DMS53 treated with DMSO at 0.1 percent for 48 hours (cell line): ENCODE results near the gene AMDHD2.

Experiments used
- DNase-seq: peaks from one replicate; lab custom pipeline; 2025; ENCODE audit not compliant: unreplicated experiment; lab: John Stamatoyannopoulos, UW

Gene AMDHD2

GRCh38 chr16:2498531-2499253 lies 21.5 kb upstream of the AMDHD2 start:
- no peak for DNase-seq

- DNase-seq: no peak
Observed at GRCh38 chr16:2499454-2499853, 20.7 kb upstream of the AMDHD2 start.

GRCh38 chr16:2499890-2500429 lies 20.2 kb upstream of the AMDHD2 start:
- no peak for DNase-seq

GRCh38 chr16:2500430-2500917 lies 19.7 kb upstream of the AMDHD2 start:
- no peak for DNase-seq

- peak; percentile 39 for DNase-seq
Observed at GRCh38 chr16:2500918-2501750, 19.0 kb upstream of the AMDHD2 start.

DNA sequence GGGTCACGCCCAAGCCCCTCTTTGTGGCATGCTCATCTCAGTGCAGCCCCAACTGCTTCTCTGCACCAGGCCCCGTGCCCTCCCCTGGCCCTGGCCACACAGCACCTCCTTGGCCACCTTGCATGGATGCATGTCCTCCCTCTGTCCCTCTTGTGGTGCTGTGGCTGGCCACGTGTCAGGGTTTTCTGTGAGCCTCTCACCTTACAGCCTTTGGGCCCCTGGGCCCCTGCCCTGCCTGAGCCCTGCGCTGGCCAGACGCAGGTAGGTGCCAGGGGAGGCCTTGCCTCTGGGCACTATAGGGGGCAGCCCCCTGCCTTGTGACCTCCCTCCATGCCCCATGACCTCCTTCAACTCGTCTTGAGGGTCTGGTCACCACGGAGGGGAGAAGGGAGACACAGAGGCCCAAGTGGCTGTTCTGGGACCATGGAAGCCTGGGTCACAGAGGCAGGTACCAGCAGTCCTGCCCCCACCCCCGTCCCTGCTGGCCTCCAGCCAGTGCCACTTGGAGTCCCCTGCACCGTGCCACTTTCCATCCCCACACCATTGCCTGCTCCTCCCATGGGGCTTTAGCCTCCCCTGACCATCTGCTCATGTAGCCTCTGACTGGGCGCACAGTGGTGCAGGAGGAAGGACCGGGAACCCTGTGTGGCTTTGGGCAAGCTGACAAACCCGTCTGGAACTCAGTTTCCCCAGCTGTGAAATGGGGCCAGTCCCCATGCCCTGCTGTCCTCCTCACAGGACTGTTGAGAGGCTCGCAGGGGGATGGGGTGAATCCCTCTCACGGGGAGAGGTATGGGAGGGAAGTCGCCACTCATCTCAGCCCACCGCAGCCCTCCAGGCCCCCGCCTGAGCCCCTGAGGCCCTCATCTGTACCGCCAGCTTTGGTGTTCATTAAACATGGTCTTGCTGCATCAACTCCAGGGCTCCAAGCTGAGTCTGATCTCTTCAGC lies 17.9 kb upstream of the AMDHD2 start:
- no peak for DNase-seq

DNA sequence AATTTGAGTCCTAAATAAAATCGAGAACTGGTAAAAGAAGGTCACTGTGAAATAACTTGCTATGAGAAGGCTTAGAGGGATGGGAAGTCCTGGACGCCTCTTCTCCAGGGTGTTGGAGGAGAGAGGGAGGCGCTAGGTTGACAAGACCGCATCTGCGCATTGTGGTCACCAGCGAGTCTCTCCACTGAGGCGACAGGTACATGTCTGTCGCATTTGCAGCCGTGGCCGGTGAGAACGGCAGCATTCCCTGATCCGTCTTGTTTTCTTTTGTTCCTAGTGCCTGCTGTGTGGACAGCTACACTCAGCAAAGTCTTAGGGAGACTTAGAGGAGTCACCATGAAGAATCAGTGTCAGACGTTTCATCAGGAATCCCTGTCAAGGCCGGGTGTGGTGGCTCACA lies 14.5 kb upstream of the AMDHD2 start:
- no peak for DNase-seq

GRCh38 chr16:2507052-2507659 lies 13.0 kb upstream of the AMDHD2 start:
- no peak for DNase-seq

GRCh38 chr16:2507665-2508064 lies 12.5 kb upstream of the AMDHD2 start:
- DNase-seq: no peak

- no peak for DNase-seq
Observed at GRCh38 chr16:2508722-2509400, 11.3 kb upstream of the AMDHD2 start.

- no peak for DNase-seq
Observed at GRCh38 chr16:2511128-2511800, 8.9 kb upstream of the AMDHD2 start.

- no peak for DNase-seq
Observed at GRCh38 chr16:2511996-2512734, 8.0 kb upstream of the AMDHD2 start.

GRCh38 chr16:2512735-2513404 lies 7.3 kb upstream of the AMDHD2 start:
- DNase-seq: no peak

DNA sequence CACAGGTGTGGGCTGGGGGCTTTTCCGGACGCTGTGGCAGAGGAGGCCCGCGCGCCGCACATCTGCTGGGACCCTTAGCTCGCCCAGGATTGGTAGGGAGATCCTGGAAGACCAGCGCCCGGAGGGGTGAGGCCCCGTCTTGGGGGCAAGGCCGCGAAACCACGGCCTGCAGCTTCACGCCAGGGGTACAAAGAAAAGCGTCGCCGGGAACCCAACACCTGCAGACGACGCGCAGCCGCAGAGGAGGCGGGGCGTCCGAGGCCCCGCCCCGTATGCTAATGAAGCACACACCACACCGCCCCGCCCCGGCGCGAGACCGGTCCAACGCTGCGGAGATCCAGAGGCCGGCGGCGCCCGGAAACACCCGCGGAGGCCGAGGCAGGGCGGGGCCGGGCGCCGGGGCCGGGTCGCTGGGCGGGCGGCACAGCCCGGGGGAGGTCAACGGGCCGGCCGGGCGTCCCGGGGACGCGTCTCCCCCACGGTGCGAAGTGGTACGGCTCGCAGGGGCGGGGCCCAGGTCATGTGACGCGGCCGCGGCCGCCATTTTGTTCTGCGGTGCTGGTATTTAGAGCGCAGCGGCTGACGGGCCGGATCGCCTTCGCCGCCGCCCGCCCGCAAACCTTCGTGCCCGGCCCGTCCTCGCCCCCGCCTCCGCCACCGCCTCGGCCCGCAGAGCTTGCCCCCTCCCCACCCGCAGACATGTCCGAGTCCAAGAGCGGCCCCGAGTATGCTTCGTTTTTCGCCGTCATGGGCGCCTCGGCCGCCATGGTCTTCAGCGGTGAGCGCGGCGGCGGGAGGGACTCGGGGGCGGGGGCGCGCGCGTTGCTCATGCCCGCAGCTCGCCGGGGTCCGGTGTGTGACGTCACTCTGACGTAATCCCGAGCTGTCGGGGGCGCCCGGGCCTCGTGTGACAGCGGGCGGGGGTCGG lies 6.5 kb upstream of the AMDHD2 start, which contains the start of gene ATP6V0C:
TSS of gene ATP6V0C (plus strand) at position 548 of the 928 bp plus-strand sequence. CDS start at position 700, 152 bp downstream.
- DNase-seq: peak; percentile 69

GRCh38 chr16:2514333-2515179 lies 5.6 kb upstream of the AMDHD2 start:
- DNase-seq: no peak
